HG03469 (cell line): ENCODE results near the gene TMF1.

Source experiments
- ATAC-seq: cut with Tn5 transposase; IDR thresholded peaks from one replicate; pipeline ENCODE4 v1.9.1; 2021; ENCODE audit warnings: mild to moderate bottlenecking, moderate library complexity, moderate number of reproducible peaks; ENCODE audit not compliant: unreplicated experiment

Gene TMF1, protein sequence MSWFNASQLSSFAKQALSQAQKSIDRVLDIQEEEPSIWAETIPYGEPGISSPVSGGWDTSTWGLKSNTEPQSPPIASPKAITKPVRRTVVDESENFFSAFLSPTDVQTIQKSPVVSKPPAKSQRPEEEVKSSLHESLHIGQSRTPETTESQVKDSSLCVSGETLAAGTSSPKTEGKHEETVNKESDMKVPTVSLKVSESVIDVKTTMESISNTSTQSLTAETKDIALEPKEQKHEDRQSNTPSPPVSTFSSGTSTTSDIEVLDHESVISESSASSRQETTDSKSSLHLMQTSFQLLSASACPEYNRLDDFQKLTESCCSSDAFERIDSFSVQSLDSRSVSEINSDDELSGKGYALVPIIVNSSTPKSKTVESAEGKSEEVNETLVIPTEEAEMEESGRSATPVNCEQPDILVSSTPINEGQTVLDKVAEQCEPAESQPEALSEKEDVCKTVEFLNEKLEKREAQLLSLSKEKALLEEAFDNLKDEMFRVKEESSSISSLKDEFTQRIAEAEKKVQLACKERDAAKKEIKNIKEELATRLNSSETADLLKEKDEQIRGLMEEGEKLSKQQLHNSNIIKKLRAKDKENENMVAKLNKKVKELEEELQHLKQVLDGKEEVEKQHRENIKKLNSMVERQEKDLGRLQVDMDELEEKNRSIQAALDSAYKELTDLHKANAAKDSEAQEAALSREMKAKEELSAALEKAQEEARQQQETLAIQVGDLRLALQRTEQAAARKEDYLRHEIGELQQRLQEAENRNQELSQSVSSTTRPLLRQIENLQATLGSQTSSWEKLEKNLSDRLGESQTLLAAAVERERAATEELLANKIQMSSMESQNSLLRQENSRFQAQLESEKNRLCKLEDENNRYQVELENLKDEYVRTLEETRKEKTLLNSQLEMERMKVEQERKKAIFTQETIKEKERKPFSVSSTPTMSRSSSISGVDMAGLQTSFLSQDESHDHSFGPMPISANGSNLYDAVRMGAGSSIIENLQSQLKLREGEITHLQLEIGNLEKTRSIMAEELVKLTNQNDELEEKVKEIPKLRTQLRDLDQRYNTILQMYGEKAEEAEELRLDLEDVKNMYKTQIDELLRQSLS

GRCh38 chr3:69051756-69052471 is at the start of gene TMF1:
Gene TMF1 (minus strand): TSS chr3:69052333. CDS start chr3:69052086, 247 bp downstream.
- ATAC-seq = peak; percentile 98

GRCh38 chr3:69099576-69099975 is 47.4 kb upstream of the TMF1 start:
- ATAC-seq = no peak

GRCh38 chr3:69097407-69098086 is 45.4 kb upstream of the TMF1 start:
- ATAC-seq = no peak

DNA sequence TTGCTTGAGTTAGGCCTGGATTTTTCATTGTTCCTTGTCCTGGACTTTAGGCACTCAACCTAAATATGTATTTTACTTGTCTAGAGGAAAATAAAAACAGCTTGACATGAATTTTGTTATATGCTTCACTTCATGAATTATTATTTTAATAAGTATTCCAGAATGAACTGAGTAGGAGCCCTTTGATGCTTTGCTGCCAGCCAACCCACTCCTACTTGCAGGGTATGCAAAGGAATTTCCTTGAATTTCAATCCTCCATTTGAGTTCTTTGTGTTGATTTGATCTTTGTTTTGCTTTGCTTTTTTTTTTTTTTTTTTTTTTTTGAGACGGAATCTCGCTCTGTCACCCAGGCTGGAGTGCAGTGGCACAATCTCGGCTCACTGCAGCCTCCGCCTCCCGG is 44.2 kb upstream of the TMF1 start:
- ATAC-seq = no peak

GRCh38 chr3:69095636-69096035 is 43.5 kb upstream of the TMF1 start:
- ATAC-seq = no peak

GRCh38 chr3:69094467-69095205 is 42.5 kb upstream of the TMF1 start:
- no peak for ATAC-seq

DNA sequence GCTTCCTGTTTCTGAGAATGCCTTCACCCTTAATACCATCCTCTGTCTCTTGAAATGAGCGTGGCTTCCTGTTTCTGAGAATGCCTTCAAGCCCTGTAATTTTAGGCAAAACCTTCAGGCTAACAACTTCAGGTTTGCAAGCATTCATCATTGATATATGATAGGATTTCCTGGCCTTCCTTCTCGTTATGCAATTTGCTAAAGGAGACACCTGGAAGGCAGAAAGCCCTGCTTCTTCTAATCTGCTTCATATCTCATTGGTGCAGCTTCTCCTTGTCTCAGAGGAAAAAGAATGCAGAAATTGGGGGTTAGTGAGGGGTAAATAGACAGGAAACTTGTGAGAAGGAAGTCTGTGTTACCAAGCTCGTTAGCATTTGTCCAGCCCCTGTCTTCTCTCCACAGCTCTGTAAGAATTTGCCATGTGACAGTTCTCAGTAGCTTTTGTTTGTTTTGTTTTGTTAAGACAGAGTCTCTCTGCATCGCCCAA is 39.9 kb upstream of the TMF1 start:
- ATAC-seq = peak; percentile 74

DNA sequence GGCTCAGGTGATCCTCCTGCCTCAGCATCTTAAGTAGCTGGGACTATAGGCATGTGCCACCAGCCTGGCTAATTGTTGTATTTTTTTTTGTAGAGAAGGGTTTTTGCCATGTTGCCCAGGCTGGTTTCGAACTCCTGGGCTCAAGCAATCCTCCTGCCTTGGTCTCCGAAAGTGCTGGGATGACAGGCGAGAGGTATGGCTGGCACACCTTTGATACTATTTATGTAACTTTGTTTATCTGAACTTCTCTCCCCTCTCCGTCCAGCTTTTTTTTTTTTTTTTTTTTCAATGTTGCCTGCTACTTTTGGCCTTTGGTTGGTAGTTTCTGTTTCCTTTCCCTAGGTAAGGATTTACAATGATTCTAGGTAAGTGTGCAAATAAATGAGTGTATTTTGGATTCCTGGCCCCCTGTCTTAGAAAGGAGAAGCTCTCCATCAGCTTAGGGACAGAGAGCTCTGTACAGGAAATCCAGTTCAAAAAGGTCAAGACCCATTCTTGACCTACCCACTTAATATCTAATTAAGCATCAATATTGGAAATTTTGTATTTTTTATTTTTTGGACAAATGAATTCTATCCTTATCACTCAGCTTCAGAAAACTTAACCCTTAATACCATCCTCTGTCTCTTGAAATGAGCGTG is 39.4 kb upstream of the TMF1 start:
- no peak for ATAC-seq

DNA sequence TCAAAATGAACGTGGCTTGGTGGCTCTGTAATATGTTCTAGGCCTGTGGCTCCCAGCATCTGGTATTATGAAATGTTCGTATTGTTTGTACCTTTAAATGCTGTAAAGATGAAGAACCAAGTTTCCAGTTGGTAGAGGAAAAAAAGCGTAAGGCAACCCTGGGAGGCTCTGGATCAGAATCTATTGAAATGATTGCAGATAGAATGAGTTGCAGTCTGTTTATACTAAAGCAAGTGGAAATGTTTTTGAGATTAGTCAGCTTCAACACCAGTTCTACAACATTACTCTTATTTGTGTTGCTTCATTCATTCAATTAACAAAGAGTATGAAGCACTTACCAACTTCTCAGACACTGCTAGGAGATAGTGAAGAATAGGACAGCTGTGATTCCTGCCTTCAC is 37.9 kb upstream of the TMF1 start:
- ATAC-seq = no peak

- peak; percentile 26 for ATAC-seq
These were observed 35.9 kb upstream of the TMF1 start for GRCh38 chr3:69088063-69088462.

DNA sequence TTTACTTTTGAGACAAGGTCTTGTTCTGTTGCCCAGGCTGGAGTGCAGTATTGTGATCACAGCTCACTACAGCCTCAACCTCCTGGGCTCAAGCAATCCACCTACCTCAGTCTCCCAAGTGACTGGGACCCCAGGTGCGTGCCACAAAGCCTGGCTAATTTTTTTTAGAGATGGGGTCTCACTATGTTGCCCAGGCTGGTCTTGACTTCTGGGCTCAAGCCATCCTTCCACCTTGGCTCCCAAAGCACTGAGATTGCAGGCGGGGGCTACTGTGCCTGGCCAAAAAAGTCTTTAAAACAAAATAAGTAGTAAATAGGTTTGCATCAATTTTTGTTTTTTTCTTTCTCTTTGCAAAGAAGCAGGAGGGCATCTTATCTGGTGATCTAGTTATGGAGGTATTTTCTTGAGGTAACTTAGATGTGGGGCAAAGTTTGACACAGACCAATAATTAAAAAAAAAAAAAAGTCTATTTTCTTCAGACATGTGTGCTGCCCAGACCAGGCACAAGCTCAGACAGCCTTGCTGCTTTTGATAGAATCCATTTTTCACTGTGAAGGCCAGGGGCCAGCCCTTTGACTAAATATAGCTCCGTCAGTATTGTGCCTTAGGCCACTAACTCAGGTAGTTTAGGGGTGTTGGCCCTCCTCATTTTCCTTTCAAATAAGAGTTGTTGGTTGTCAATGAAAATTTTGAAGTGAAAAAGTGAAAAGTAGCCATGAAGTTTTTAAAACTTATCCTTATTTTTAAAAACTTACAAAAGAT is 35.1 kb upstream of the TMF1 start:
- ATAC-seq = no peak

DNA sequence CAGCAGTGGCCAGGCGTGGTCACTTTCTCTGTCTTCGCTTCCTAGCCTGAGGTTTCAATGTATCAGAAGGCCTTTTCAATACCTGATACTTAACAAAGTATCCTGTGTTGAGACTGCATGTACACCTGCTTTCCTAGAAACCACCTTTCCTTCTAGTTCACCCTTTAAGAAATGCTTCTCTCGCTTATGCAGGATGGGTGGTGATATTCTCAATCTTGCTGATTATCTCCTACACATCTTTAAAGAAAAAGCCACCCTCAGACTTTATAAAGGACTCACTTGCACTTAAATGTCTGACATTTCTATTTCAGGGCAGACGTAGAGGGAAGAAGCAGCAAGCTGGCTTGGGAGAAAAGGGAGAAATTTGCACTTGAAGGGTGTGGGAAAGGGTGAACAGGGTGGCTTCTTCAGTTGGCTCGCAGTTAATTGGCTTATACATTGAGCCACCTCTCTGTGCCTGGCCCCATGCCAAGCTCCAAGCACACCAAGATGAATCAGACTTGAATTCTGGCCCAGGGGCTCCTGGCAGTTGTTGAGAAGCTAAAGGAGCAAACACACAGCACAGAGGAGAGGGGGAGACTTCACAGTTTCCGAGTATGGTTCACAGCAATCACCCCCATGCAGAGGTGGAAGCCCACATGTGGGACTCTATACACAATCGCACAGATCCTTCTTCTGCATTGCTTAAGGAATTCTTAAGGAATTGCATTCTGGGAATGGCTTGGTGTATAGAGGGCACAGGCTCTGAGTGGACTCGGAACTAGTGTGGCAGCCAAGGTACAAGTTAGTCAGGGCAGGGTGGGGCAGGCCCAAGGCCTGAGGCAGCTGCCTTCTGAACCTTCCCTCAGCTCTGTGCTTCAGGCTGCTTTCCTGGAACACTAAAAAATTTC is 33.9 kb upstream of the TMF1 start:
- ATAC-seq = no peak

GRCh38 chr3:69085168-69085832 is 33.2 kb upstream of the TMF1 start:
- no peak for ATAC-seq

- ATAC-seq = peak; percentile 26
These were observed 32.4 kb upstream of the TMF1 start, which contains the start of gene ARL6IP5 for GRCh38 chr3:69084326-69085167. Gene ARL6IP5 (plus strand): TSS chr3:69084937. CDS start chr3:69085048, 111 bp downstream.

DNA sequence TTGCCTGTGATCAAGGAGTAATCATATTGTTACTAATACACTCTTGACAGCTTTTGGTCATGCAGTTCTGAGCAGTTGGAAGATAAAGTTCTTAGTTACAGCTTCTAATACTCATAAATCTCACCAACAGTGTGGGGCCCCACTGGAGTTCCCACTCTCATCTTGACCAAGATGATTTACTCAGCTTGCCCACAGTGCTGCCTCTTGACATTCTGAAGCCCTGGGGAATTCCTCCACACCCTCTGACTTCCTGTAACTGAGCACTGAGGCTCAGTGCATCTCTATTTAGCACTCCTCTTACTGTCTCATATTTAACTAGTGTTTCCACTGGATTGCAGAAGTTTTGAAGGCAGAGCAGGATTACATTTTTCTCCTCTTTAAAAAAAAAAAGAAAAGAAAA is 30.7 kb upstream of the TMF1 start:
- peak; percentile 65 for ATAC-seq

- no peak for ATAC-seq
These were observed 30.2 kb upstream of the TMF1 start for GRCh38 chr3:69082361-69082760.
